ENCODE measurements around the gene MPND.

The MPND gene

GRCh38 chr19:4362831-4363545 lies 19.6 kb downstream of the MPND start:
- no peak overlapping the region for H3K4me3 ChIP-seq (ENCODE audit: low read length)
- TF ChIP-seq, protein P1, sequence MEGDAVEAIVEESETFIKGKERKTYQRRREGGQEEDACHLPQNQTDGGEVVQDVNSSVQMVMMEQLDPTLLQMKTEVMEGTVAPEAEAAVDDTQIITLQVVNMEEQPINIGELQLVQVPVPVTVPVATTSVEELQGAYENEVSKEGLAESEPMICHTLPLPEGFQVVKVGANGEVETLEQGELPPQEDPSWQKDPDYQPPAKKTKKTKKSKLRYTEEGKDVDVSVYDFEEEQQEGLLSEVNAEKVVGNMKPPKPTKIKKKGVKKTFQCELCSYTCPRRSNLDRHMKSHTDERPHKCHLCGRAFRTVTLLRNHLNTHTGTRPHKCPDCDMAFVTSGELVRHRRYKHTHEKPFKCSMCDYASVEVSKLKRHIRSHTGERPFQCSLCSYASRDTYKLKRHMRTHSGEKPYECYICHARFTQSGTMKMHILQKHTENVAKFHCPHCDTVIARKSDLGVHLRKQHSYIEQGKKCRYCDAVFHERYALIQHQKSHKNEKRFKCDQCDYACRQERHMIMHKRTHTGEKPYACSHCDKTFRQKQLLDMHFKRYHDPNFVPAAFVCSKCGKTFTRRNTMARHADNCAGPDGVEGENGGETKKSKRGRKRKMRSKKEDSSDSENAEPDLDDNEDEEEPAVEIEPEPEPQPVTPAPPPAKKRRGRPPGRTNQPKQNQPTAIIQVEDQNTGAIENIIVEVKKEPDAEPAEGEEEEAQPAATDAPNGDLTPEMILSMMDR (conservative IDR thresholded peaks at IDR 0.05; ENCODE audit: low read length) = no peak; the same call in 1 of the 2 replicates
- no peak for DNase-seq (ENCODE audit: low read depth)

- H3K4me3 ChIP-seq (ENCODE audit: low read length) = no peak overlapping the region
- TF ChIP-seq, protein P1 (conservative IDR thresholded peaks at IDR 0.05; ENCODE audit: low read length) = no peak
- DNase-seq (ENCODE audit: low read depth) = no peak
Observed at GRCh38 chr19:4363571-4364304, 20.4 kb downstream of the MPND start.

DNA sequence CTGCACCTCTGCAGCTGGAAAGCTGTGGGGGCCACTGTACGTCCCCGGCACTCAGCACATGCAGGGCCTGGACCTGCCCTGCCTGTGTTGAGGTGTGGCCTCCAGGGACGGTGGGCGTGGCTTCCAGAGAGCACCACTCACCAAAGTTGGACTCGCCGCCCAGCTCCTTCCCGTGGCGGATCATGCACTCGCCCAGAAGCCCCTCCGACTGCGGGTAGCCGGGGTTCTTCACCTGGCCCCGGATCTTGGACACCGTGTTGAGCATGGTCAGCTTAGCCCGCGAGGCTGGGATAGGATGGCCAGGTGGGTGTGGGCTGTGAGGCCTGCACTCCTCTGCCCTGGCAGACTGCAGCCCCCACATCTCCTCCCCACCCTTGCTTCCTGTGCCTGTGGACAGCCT lies 22.0 kb downstream of the MPND start:
- TF ChIP-seq, protein P1 (conservative IDR thresholded peaks at IDR 0.05; ENCODE audit: low read length) = no peak
- no peak overlapping the region for H3K4me3 ChIP-seq (ENCODE audit: low read length)
- DNase-seq (ENCODE audit: low read depth) = no peak

GRCh38 chr19:4365791-4366665 lies 22.7 kb downstream of the MPND start:
- TF ChIP-seq, protein P1 (conservative IDR thresholded peaks at IDR 0.05; ENCODE audit: low read length) = no peak
- DNase-seq (ENCODE audit: low read depth) = no peak
- no peak overlapping the region for H3K4me3 ChIP-seq (ENCODE audit: low read length)

DNA sequence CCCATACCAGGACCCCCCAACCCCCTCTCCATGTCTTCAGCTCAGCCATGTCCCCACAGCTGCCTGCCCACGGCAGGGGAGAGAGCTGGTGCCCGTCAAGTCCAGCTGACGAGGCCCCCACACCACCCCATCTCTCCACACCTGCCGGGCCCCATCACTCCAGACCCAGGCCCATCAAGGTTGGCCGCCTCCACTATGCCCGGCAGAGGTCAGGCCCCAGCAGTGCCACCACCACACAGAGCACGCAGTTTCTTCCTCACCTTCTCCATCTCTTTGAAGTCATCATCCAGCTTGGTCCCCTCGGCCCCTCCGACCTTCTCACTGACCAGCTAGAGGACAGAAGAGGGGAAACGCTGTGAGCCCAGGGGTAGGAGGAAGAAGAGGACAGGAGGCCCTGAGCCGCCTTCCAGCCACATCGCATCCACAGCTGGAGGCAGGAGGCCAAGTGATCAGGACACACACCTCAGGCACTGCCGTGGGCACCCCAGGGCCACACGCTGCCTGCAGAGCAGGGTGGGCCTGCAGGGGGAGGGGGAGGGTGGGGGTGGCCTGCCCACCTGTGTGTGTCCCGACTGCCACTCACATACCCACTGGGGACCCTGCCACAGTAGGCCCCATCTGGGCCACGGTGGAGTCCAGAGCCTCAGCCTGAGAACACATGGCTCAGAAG lies 23.4 kb downstream of the MPND start:
- H3K4me3 ChIP-seq (ENCODE audit: low read length) = no peak overlapping the region
- TF ChIP-seq, protein P1 (conservative IDR thresholded peaks at IDR 0.05; ENCODE audit: low read length) = no peak
- no peak for DNase-seq (ENCODE audit: low read depth)

GRCh38 chr19:4367336-4367723 lies 24.0 kb downstream of the MPND start:
- DNase-seq (ENCODE audit: low read depth) = no peak
- TF ChIP-seq, protein P1 (conservative IDR thresholded peaks at IDR 0.05; ENCODE audit: low read length) = no peak
- H3K4me3 ChIP-seq (ENCODE audit: low read length) = no peak overlapping the region
